WERI-Rb-1 (cell line): ENCODE results near the gene CCDC34.
A peak's percentile ranks its signal among the peaks of the same experiment; 100 is the strongest.

Experiments
- DNase-seq: peaks from one replicate; pipeline ENCODE4 v3.0.0-alpha.2; 2020
- H3K27ac ChIP-seq: fragments of 250-450 bp; sonication (Bioruptor Pico); 2 replicates; pipeline ENCODE4 v1.5.1; 2020; ENCODE audit warnings: mild to moderate bottlenecking, moderate library complexity
- H3K27me3 ChIP-seq: fragments of 250-450 bp; sonication (Bioruptor Pico); 2 replicates; pipeline ENCODE4 v1.5.1; 2021; ENCODE audit warnings: mild to moderate bottlenecking, low read depth, moderate library complexity; ENCODE audit not compliant: insufficient read depth, severe bottlenecking
- H3K36me3 ChIP-seq: fragments of 250-450 bp; sonication (Bioruptor Pico); 2 replicates; pipeline ENCODE4 v1.5.1; 2020; ENCODE audit warnings: mild to moderate bottlenecking, moderate library complexity
- H3K4me3 ChIP-seq: 2 replicates; pipeline ENCODE4 v1.5.1; 2011; ENCODE audit warnings: low read depth, mild to moderate bottlenecking, control low read depth, low read length
- H3K9me3 ChIP-seq: fragments of 250-450 bp; sonication (Bioruptor Pico); 2 replicates; pipeline ENCODE4 v1.5.1; 2021; ENCODE audit warnings: mild to moderate bottlenecking, moderate library complexity; ENCODE audit not compliant: severe bottlenecking
- CTCF ChIP-seq: IDR thresholded peaks from 2 replicates; pipeline ENCODE4 v1.5.1; 2011; ENCODE audit warnings: low read depth, mild to moderate bottlenecking, control low read depth, inconsistent platforms, low read length

Gene CCDC34

GRCh38 chr11:27300974-27301373, 62.0 kb downstream of the CCDC34 start:
- no peak overlapping the region for H3K27ac ChIP-seq
- H3K27me3 ChIP-seq = no peaks in the 10 kb centered on the region
- H3K9me3 ChIP-seq = peaks cover 3% of the 10 kb centered on the region
- DNase-seq = no peak
- no peak overlapping the region for H3K4me3 ChIP-seq
- no peaks in the 10 kb centered on the region for H3K36me3 ChIP-seq
- no peak for TF ChIP-seq CTCF

GRCh38 chr11:27297616-27298015, 65.4 kb downstream of the CCDC34 start:
- TF ChIP-seq CTCF = no peak
- Histone ChIP-seq H3K4me3 (no peak overlapping the region), H3K27ac (no peak overlapping the region), H3K9me3 (no peaks in the 10 kb centered on the region), H3K36me3 (no peaks in the 10 kb centered on the region), H3K27me3 (no peaks in the 10 kb centered on the region)
- no peak for DNase-seq

- no peak for DNase-seq
- no peak overlapping the region for H3K27ac ChIP-seq
- no peaks in the 10 kb centered on the region for H3K36me3 ChIP-seq
- TF ChIP-seq CTCF = peak; percentile 35
- no peak overlapping the region for H3K4me3 ChIP-seq
- peaks cover 2% of the 10 kb centered on the region for H3K9me3 ChIP-seq
- H3K27me3 ChIP-seq = no peaks in the 10 kb centered on the region
Measured at GRCh38 chr11:27296497-27296896, 66.5 kb downstream of the CCDC34 start.

- Histone ChIP-seq H3K27ac (no peak overlapping the region), H3K9me3 (peaks cover 8% of the 10 kb centered on the region), H3K4me3 (no peak overlapping the region), H3K36me3 (no peaks in the 10 kb centered on the region), H3K27me3 (no peaks in the 10 kb centered on the region)
- no peak for DNase-seq
- TF ChIP-seq CTCF = no peak
Measured at GRCh38 chr11:27295928-27296327, 67.1 kb downstream of the CCDC34 start.

- Histone ChIP-seq H3K27ac (no peak overlapping the region), H3K36me3 (no peaks in the 10 kb centered on the region), H3K27me3 (no peaks in the 10 kb centered on the region), H3K9me3 (peaks cover 12% of the 10 kb centered on the region), H3K4me3 (no peak overlapping the region)
- DNase-seq = no peak
- no peak for TF ChIP-seq CTCF
Measured at GRCh38 chr11:27294654-27295053, 68.4 kb downstream of the CCDC34 start.
